Measurements from ENCODE around the gene PARD3B.

GRCh38 chr2:204881655-204882054, 336.4 kb downstream of the PARD3B start:
- TF ChIP-seq EZH2 (IDR thresholded peaks at IDR 0.05; ENCODE audit: borderline replicate concordance, low read depth, low read length, poor library complexity, severe bottlenecking) (no peak), CTCF (conservative IDR thresholded peaks at IDR 0.05; ENCODE audit: low read depth, low read length) (no peak)

All from A673 (cell line).